Mammary epithelial cell (primary cell): ENCODE results near the gene CIC.

Experiments used
- CTCF ChIP-seq, 2 donors: IDR thresholded peaks in 1 of 2; conservative IDR thresholded peaks in 1 of 2; 2 replicates each; pipeline ENCODE4 v1.5.1; 2011 to 2012; ENCODE audit warnings: inconsistent platforms in 2 of 2, low read length in 2 of 2, mild to moderate bottlenecking in 2 of 2, control low read depth in 1 of 2, low read depth in 1 of 2; ENCODE audit not compliant: insufficient read depth in 1 of 2; ENCODE audit errors: extremely low read depth in 1 of 2
- EZH2 ChIP-seq: IDR thresholded peaks from 2 replicates; pipeline ENCODE4 v1.6.1; 2012; ENCODE audit warnings: low read length, inconsistent platforms, borderline replicate concordance

- TF ChIP-seq CTCF (conservative IDR thresholded peaks at IDR 0.05 in 1 of 2, IDR thresholded peaks at IDR 0.05 in 1 of 2; ENCODE audit: extremely low read depth in 1 of 2, insufficient read depth in 1 of 2, low read depth in 1 of 2, low read length in 2 of 2), result no peak
- TF ChIP-seq EZH2, result no peak
These were observed 66.9 kb downstream of the CIC start for GRCh38 chr19:42335971-42336370.
